GM10266 (cell line): ENCODE measurements around the gene MGST2.

Experiments used
- DNase-seq: peaks from one replicate; pipeline ENCODE4 v3.0.0; 2012; ENCODE audit errors: extremely low spot score
- CTCF ChIP-seq: IDR thresholded peaks from 2 replicates; pipeline ENCODE4 v1.5.1; 2012; ENCODE audit warnings: mild to moderate bottlenecking, low read depth; ENCODE audit not compliant: control insufficient read depth, insufficient read depth; ENCODE audit errors: missing control alignments

The MGST2 gene

DNA sequence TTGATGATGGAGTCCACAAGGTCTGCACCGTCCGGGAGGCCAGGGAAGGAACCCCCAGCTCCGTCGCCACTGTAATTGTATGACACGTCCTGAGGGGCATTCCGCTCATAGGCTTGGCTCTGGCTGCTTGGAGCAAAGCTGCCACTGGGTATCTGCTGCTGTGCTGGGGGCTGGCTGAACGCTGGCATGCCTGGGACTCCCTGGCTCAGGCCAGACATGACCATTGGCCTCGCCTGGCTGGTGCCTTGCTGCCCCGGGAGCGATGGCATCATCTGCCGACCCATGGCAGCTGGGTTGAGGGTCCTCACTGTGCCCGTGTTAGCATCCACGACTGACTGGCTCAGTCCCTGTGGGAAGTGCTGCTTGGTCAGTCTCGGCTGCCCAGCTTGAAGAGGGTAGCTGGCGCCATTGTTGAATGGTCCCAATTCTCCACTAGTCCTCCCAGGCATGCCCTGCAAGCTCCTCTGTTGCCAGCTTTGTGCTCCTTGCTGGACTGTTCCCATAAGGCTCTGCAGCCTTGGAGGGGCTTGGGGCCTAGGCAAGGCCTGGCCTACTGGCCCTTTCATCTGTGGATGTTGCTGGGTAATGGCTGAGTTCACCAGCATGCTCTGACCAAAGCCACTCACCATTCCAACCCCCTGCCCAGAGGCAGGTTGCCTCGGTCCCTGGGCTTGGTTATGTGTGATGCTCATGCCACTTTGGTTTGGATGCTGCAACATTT is 53.9 kb downstream of the MGST2 start:
- no peak for DNase-seq
- no peak for TF ChIP-seq CTCF

DNA sequence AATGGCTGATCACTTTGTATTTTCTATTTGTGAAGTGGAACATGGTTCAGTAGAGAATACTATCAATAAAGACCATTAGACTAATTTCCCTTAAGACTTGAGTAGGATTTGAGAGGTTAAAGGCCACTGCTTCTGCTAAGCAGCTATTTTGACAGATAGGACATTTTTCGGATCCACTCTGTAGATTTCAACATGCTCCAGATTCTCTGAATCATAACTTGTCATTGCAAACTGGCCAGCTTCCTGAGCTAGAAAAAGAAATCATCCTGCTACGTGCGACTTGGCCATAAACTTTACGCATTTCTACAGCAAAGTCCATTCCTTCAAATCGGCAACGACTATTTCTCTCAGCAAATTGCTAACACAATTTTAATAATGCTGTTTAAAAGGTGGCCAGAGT is 55.2 kb downstream of the MGST2 start:
- no peak for TF ChIP-seq CTCF
- DNase-seq: no peak

GRCh38 chr4:139721789-139722188 is 56.2 kb downstream of the MGST2 start:
- no peak for TF ChIP-seq CTCF
- DNase-seq: no peak

DNA sequence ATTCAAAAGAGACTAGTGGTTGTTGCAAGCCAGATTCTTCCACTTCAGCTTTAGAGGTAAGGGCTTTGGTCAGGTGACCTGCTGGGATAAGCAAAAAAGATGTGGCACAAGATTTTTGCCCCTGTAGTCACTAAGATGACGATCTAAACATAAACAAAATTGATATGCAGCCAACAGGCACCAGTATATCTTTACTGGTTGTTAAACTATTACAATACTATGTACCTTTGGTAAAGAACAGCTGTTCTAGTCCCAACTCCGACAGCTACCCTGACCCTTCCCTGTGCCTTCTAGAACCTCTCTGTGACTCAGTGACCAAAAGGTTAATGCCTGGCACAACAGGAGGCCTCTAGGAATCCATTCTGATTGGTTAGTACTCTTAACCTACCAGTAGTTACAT is 59.6 kb downstream of the MGST2 start:
- DNase-seq: no peak
- TF ChIP-seq CTCF: no peak

- DNase-seq: no peak
- no peak for TF ChIP-seq CTCF
These were observed 61.0 kb downstream of the MGST2 start for GRCh38 chr4:139726615-139727014.

GRCh38 chr4:139728146-139728545 is 62.5 kb downstream of the MGST2 start:
- TF ChIP-seq CTCF: no peak
- DNase-seq: no peak

- TF ChIP-seq CTCF: no peak
- DNase-seq: no peak
These were observed 63.2 kb downstream of the MGST2 start for GRCh38 chr4:139728840-139729239.
